HEK293 (cell line): ENCODE data around the gene ZNF681.
"Not testable (repeated sequence)": the region's sequence is repeated elsewhere in the genome, so short reads cannot be mapped to it uniquely, and the experiment has no call there.

Experiments
- CTCF ChIA-PET: fragments of 350-600 bp; formaldehyde crosslinking; extraction: SDS; loops from one replicate; lab custom pipeline; 2021; ENCODE audit warnings: antibody characterized with exemption; lab: Yijun Ruan, JAX
- POLR2A ChIA-PET: fragments of 300-600 bp; formaldehyde crosslinking; extraction: SDS; loops from one replicate; lab custom pipeline; 2020; ENCODE audit warnings: antibody characterized with exemption, inconsistent platforms; lab: Yijun Ruan, JAX
- H3K27ac ChIP-seq: fragments of 200-500 bp; sonication (Bioruptor generic); 2 replicates; pipeline ENCODE4 v1.5.1; 2014; ENCODE audit warnings: low read depth, low read length, control low read depth, inconsistent platforms; ENCODE audit errors: extremely low read depth
- H3K36me3 ChIP-seq, 2 experiments: fragments of 200-500 bp in 1 of 2; sonication (Bioruptor generic) in 1 of 2; 1 replicate in 1 of 2; 2 replicates in 1 of 2; pipeline ENCODE4 v1.5.1; 2014 to 2017; ENCODE audit warnings: inconsistent platforms in 2 of 2, low read length in 2 of 2; ENCODE audit not compliant: control insufficient read depth in 2 of 2, insufficient read depth in 1 of 2
- H3K4me1 ChIP-seq: fragments of 200-500 bp; sonication (Bioruptor generic); 2 replicates; pipeline ENCODE4 v1.5.1; 2014; ENCODE audit warnings: mild to moderate bottlenecking, low read length, inconsistent platforms; ENCODE audit not compliant: control insufficient read depth, insufficient read depth
- H3K4me3 ChIP-seq: 2 replicates; pipeline ENCODE4 v1.5.1; 2011; ENCODE audit warnings: low read depth, mild to moderate bottlenecking, control low read depth, low read length, moderate library complexity
- H3K9me3 ChIP-seq: fragments of 200-500 bp; sonication (Bioruptor generic); 2 replicates; pipeline ENCODE4 v1.5.1; 2014; ENCODE audit warnings: low read depth, low read length, inconsistent platforms; ENCODE audit not compliant: control insufficient read depth, insufficient read depth
- BCL11B ChIP-seq: fragments of 450-650 bp; formaldehyde crosslinking; IDR thresholded peaks from 2 replicates; pipeline ENCODE4 v1.5.1; 2016; ENCODE audit warnings: low read depth, missing biosample characterization, missing genetic modification characterization
- GFI1B ChIP-seq: fragments of 450-650 bp; formaldehyde crosslinking; IDR thresholded peaks from 2 replicates; pipeline ENCODE4 v1.5.1; 2016; ENCODE audit warnings: missing biosample characterization, missing genetic modification characterization
- IKZF3 ChIP-seq: fragments of 450-650 bp; IDR thresholded peaks from 2 replicates; pipeline ENCODE4 v1.5.0; 2018; ENCODE audit warnings: missing biosample characterization, mild to moderate bottlenecking, missing genetic modification characterization, moderate library complexity
- KLF9 ChIP-seq: fragments of 450-650 bp; formaldehyde crosslinking; IDR thresholded peaks from 2 replicates; pipeline ENCODE4 v1.5.1; 2016; ENCODE audit warnings: missing biosample characterization, missing genetic modification characterization, low read depth
- PRDM6 ChIP-seq: fragments of 450-650 bp; formaldehyde crosslinking; IDR thresholded peaks from 2 replicates; pipeline ENCODE4 v1.5.1; 2017; ENCODE audit warnings: missing biosample characterization, missing genetic modification characterization
- REPIN1 ChIP-seq: fragments of 450-650 bp; formaldehyde crosslinking; IDR thresholded peaks from 2 replicates; pipeline ENCODE4 v1.5.1; 2017; ENCODE audit warnings: missing biosample characterization, missing genetic modification characterization, low read depth
- SP2 ChIP-seq: fragments of 450-650 bp; formaldehyde crosslinking; IDR thresholded peaks from 2 replicates; pipeline ENCODE4 v1.5.1; 2016; ENCODE audit warnings: missing biosample characterization, missing genetic modification characterization
- YY1 ChIP-seq: fragments of 450-650 bp; formaldehyde crosslinking; IDR thresholded peaks from 2 replicates; pipeline ENCODE4 v1.5.1; 2018; ENCODE audit warnings: missing biosample characterization, missing genetic modification characterization
- ZNF155 ChIP-seq: fragments of 450-650 bp; formaldehyde crosslinking; IDR thresholded peaks from 2 replicates; pipeline ENCODE4 v1.5.1; 2016; ENCODE audit warnings: missing biosample characterization, missing genetic modification characterization
- ZNF174 ChIP-seq: fragments of 450-650 bp; formaldehyde crosslinking; IDR thresholded peaks from 2 replicates; pipeline ENCODE4 v1.5.0; 2017; ENCODE audit warnings: missing biosample characterization, mild to moderate bottlenecking, missing genetic modification characterization
- ZNF19 ChIP-seq: fragments of 450-650 bp; formaldehyde crosslinking; IDR thresholded peaks from 2 replicates; pipeline ENCODE4; 2016; ENCODE audit warnings: missing biosample characterization, missing genetic modification characterization, low read depth
- ZNF23 ChIP-seq: fragments of 450-650 bp; formaldehyde crosslinking; IDR thresholded peaks from 2 replicates; pipeline ENCODE4 v1.5.1; 2016; ENCODE audit warnings: missing biosample characterization, missing genetic modification characterization, borderline replicate concordance
- ZNF266 ChIP-seq: fragments of 450-650 bp; formaldehyde crosslinking; IDR thresholded peaks from 2 replicates; pipeline ENCODE4 v1.5.1; 2016; ENCODE audit warnings: missing biosample characterization, missing genetic modification characterization, low read depth
- ZNF341 ChIP-seq: fragments of 450-650 bp; formaldehyde crosslinking; IDR thresholded peaks from 2 replicates; pipeline ENCODE4; 2016; ENCODE audit warnings: low read depth, missing biosample characterization, missing genetic modification characterization
- ZNF366 ChIP-seq: fragments of 450-650 bp; formaldehyde crosslinking; conservative IDR thresholded peaks from 2 replicates; pipeline ENCODE4 v1.5.1; 2016; ENCODE audit warnings: missing biosample characterization, missing genetic modification characterization
- ZNF423 ChIP-seq: fragments of 450-650 bp; formaldehyde crosslinking; IDR thresholded peaks from 2 replicates; pipeline ENCODE4 v1.5.1; 2016; ENCODE audit warnings: missing biosample characterization, missing genetic modification characterization
- ZNF48 ChIP-seq: fragments of 450-650 bp; formaldehyde crosslinking; IDR thresholded peaks from 2 replicates; pipeline ENCODE4 v1.5.1; 2016; ENCODE audit warnings: missing biosample characterization, missing genetic modification characterization
- ZNF544 ChIP-seq: fragments of 450-650 bp; formaldehyde crosslinking; IDR thresholded peaks from 2 replicates; pipeline ENCODE4 v1.5.0; 2017; ENCODE audit warnings: missing biosample characterization, missing genetic modification characterization
- ZNF548 ChIP-seq: fragments of 450-650 bp; formaldehyde crosslinking; IDR thresholded peaks from 2 replicates; pipeline ENCODE4 v1.5.1; 2016; ENCODE audit warnings: missing biosample characterization, missing genetic modification characterization
- ZNF555 ChIP-seq: fragments of 450-650 bp; formaldehyde crosslinking; conservative IDR thresholded peaks from 2 replicates; pipeline ENCODE4 v1.5.1; 2017; ENCODE audit warnings: missing biosample characterization, mild to moderate bottlenecking, missing genetic modification characterization, inconsistent platforms
- ZNF580 ChIP-seq: fragments of 450-650 bp; formaldehyde crosslinking; IDR thresholded peaks from 2 replicates; pipeline ENCODE4 v1.5.1; 2016; ENCODE audit warnings: missing biosample characterization, missing genetic modification characterization
- ZNF600 ChIP-seq: fragments of 450-650 bp; formaldehyde crosslinking; IDR thresholded peaks from 2 replicates; pipeline ENCODE4 v1.5.1; 2016; ENCODE audit warnings: missing biosample characterization, missing genetic modification characterization
- ZNF621 ChIP-seq: fragments of 450-650 bp; formaldehyde crosslinking; IDR thresholded peaks from 2 replicates; pipeline ENCODE4 v1.5.1; 2017; ENCODE audit warnings: missing biosample characterization, missing genetic modification characterization
- ZNF645 ChIP-seq: fragments of 450-650 bp; formaldehyde crosslinking; IDR thresholded peaks from 2 replicates; pipeline ENCODE4; 2016; ENCODE audit warnings: missing biosample characterization, missing genetic modification characterization
- ZNF654 ChIP-seq: fragments of 450-650 bp; formaldehyde crosslinking; IDR thresholded peaks from 2 replicates; pipeline ENCODE4 v1.5.1; 2016; ENCODE audit warnings: low read depth, missing biosample characterization, missing genetic modification characterization
- ZNF776 ChIP-seq: fragments of 450-650 bp; formaldehyde crosslinking; IDR thresholded peaks from 2 replicates; pipeline ENCODE4 v1.5.0; 2017; ENCODE audit warnings: missing biosample characterization, missing genetic modification characterization, borderline replicate concordance
- ZNF785 ChIP-seq: fragments of 450-650 bp; formaldehyde crosslinking; IDR thresholded peaks from 2 replicates; pipeline ENCODE4 v1.5.1; 2016; ENCODE audit warnings: missing biosample characterization, missing genetic modification characterization

ZNF681 gene

GRCh38 chr19:23779645-23780044, 21.0 kb upstream of the ZNF681 start:
- no peak overlapping the region for H3K27ac ChIP-seq
- no peaks in the 10 kb centered on the region for H3K9me3 ChIP-seq
- H3K4me3 ChIP-seq = no peak overlapping the region
- ChIA-PET POLR2A (no interaction called here), CTCF (no interaction called here)
- H3K4me1 ChIP-seq = no peaks in the 10 kb centered on the region
- no peak for TF ChIP-seq ZNF645 (tag by site-specific recombination)
- no peak for TF ChIP-seq ZNF266 (tag by site-specific recombination)
- TF ChIP-seq ZNF654 = no peak
- TF ChIP-seq PRDM6 = no peak
- H3K36me3 ChIP-seq = no peaks in the 10 kb centered on the region

GRCh38 chr19:23778566-23778965, 19.9 kb upstream of the ZNF681 start:
- POLR2A ChIA-PET = no interaction called here
- TF ChIP-seq ZNF366 (tag by site-specific recombination) = no peak
- TF ChIP-seq ZNF548 (tag by site-specific recombination) = no peak
- no peak for TF ChIP-seq ZNF155 (tag by site-specific recombination)
- TF ChIP-seq ZNF174 (tag by site-specific recombination) = no peak
- TF ChIP-seq ZNF555 (tag by site-specific recombination) = no peak
- no peak for TF ChIP-seq ZNF600 (tag by site-specific recombination)
- TF ChIP-seq ZNF785 (tag by site-specific recombination) = no peak
- TF ChIP-seq ZNF776 (tag by site-specific recombination) = no peak
- no peak for TF ChIP-seq KLF9
- no peak for TF ChIP-seq ZNF621 (tag by site-specific recombination)
- no peak for TF ChIP-seq REPIN1
- no peak for TF ChIP-seq BCL11B (tag by site-specific recombination)
- TF ChIP-seq SP2 (tag by site-specific recombination) = no peak
- Histone ChIP-seq H3K27ac (no peak overlapping the region), H3K9me3 (no peaks in the 10 kb centered on the region), H3K4me1 (no peaks in the 10 kb centered on the region), H3K36me3 (no peaks in the 10 kb centered on the region), H3K4me3 (no peak overlapping the region)
- CTCF ChIA-PET = no interaction called here

GRCh38 chr19:23778036-23778435, 19.3 kb upstream of the ZNF681 start:
- POLR2A ChIA-PET, H3K36me3 ChIP-seq, H3K27ac ChIP-seq, H3K4me1 ChIP-seq, H3K9me3 ChIP-seq, CTCF ChIA-PET, H3K4me3 ChIP-seq: not testable (repeated sequence)

GRCh38 chr19:23777216-23777615, 18.5 kb upstream of the ZNF681 start:
- ChIA-PET CTCF (no interaction called here), POLR2A (no interaction called here)
- H3K4me3 ChIP-seq = no peak overlapping the region
- no peaks in the 10 kb centered on the region for H3K9me3 ChIP-seq
- TF ChIP-seq ZNF48 (tag by site-specific recombination) = no peak
- no peak for TF ChIP-seq ZNF544 (tag by site-specific recombination)
- TF ChIP-seq ZNF555 (tag by site-specific recombination) = no peak
- no peak for TF ChIP-seq GFI1B (tag by site-specific recombination)
- no peak for TF ChIP-seq ZNF19
- TF ChIP-seq IKZF3 (tag by site-specific recombination) = no peak
- TF ChIP-seq ZNF580 (tag by site-specific recombination) = no peak
- TF ChIP-seq ZNF341 (tag by site-specific recombination) = no peak
- TF ChIP-seq YY1 = no peak
- TF ChIP-seq ZNF423 = no peak
- TF ChIP-seq ZNF23 = no peak
- no peaks in the 10 kb centered on the region for H3K36me3 ChIP-seq
- H3K4me1 ChIP-seq = no peaks in the 10 kb centered on the region
- H3K27ac ChIP-seq = no peak overlapping the region
